Measurements from ENCODE around the gene CRAT. TPM values are rescaled to one million over a fixed set of nuclear protein-coding genes. Genes with fewer than 3 reads are reported as not detected.

Gene CRAT
- total and polyA plus RNA-seq, 2 experiments from 2014 or later = 4.6 to 9.9 TPM

DNA sequence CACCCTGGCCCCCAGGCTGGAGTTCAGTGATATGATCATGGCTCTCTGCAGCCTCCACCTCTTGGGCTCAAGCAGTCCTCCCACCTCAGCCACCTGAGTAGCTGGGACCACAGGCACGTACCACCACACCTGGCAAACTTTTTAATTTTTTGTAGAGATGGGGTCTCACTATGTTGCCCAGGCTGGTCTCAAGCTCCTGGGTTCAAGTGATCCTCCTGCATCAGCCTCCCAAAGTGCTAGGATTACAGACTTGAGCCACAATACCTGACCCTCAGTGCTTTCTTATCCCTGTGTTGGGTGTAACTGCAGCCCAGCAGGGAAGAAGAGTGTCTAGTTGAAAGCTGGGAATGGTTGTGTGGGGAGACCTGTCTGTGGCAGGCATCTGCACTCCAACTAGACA is 11.5 kb upstream of the CRAT start (continued):
- TF ChIP-seq CREB1 (CRISPR knock-in tag; IDR thresholded peaks at IDR 0.05; ENCODE audit: low read depth) = no peak
- TF ChIP-seq, protein P1, sequence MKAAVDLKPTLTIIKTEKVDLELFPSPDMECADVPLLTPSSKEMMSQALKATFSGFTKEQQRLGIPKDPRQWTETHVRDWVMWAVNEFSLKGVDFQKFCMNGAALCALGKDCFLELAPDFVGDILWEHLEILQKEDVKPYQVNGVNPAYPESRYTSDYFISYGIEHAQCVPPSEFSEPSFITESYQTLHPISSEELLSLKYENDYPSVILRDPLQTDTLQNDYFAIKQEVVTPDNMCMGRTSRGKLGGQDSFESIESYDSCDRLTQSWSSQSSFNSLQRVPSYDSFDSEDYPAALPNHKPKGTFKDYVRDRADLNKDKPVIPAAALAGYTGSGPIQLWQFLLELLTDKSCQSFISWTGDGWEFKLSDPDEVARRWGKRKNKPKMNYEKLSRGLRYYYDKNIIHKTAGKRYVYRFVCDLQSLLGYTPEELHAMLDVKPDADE (IDR thresholded peaks at IDR 0.05) = no peak
- no peak for TF ChIP-seq NANOG (IDR thresholded peaks at IDR 0.05; ENCODE audit: borderline replicate concordance)
- TF ChIP-seq, protein P2, sequence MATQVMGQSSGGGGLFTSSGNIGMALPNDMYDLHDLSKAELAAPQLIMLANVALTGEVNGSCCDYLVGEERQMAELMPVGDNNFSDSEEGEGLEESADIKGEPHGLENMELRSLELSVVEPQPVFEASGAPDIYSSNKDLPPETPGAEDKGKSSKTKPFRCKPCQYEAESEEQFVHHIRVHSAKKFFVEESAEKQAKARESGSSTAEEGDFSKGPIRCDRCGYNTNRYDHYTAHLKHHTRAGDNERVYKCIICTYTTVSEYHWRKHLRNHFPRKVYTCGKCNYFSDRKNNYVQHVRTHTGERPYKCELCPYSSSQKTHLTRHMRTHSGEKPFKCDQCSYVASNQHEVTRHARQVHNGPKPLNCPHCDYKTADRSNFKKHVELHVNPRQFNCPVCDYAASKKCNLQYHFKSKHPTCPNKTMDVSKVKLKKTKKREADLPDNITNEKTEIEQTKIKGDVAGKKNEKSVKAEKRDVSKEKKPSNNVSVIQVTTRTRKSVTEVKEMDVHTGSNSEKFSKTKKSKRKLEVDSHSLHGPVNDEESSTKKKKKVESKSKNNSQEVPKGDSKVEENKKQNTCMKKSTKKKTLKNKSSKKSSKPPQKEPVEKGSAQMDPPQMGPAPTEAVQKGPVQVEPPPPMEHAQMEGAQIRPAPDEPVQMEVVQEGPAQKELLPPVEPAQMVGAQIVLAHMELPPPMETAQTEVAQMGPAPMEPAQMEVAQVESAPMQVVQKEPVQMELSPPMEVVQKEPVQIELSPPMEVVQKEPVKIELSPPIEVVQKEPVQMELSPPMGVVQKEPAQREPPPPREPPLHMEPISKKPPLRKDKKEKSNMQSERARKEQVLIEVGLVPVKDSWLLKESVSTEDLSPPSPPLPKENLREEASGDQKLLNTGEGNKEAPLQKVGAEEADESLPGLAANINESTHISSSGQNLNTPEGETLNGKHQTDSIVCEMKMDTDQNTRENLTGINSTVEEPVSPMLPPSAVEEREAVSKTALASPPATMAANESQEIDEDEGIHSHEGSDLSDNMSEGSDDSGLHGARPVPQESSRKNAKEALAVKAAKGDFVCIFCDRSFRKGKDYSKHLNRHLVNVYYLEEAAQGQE (IDR thresholded peaks at IDR 0.05; ENCODE audit: unreplicated experiment) = no peak
- TF ChIP-seq, protein P3, sequence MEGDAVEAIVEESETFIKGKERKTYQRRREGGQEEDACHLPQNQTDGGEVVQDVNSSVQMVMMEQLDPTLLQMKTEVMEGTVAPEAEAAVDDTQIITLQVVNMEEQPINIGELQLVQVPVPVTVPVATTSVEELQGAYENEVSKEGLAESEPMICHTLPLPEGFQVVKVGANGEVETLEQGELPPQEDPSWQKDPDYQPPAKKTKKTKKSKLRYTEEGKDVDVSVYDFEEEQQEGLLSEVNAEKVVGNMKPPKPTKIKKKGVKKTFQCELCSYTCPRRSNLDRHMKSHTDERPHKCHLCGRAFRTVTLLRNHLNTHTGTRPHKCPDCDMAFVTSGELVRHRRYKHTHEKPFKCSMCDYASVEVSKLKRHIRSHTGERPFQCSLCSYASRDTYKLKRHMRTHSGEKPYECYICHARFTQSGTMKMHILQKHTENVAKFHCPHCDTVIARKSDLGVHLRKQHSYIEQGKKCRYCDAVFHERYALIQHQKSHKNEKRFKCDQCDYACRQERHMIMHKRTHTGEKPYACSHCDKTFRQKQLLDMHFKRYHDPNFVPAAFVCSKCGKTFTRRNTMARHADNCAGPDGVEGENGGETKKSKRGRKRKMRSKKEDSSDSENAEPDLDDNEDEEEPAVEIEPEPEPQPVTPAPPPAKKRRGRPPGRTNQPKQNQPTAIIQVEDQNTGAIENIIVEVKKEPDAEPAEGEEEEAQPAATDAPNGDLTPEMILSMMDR (conservative IDR thresholded peaks at IDR 0.05; ENCODE audit: low read depth in 2 of 2) = no peak
- no peak for TF ChIP-seq STAT1 (IDR thresholded peaks at IDR 0.05; ENCODE audit: unreplicated experiment)
- no peak for TF ChIP-seq ZNF114 (CRISPR knock-in tag; IDR thresholded peaks at IDR 0.05)
- TF ChIP-seq EZH2 (IDR thresholded peaks at IDR 0.05; ENCODE audit: low read depth, unreplicated experiment) = no peak
- no peak for TF ChIP-seq ZNF331 (CRISPR knock-in tag; IDR thresholded peaks at IDR 0.05; ENCODE audit: low read depth)

DNA sequence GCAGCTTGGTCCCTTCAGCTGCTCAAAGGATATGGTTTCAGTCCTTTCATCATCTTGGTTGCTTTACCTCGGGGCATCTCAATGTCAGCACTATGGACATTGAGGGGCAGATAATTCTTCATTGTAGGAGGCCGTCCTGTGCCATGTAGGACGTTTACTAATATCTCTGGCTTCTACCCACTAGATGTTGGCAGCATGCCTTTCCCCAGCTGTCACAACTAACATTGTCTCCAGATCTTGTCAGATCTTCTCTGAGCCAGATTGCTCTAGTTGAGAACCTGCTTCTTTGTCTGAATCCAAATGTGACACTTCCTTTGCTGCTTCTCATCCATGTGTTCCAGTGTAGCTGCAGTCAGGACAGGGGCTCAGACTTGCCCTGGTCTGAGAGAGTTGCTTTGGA is 10.9 kb upstream of the CRAT start:
- H3K4me1 ChIP-seq (ENCODE audit: insufficient read depth) = peaks cover 4% of the 10 kb centered on the region; the same call in 1 of the 2 replicates
- Mint-ChIP-seq H3K27me3 (ENCODE audit: insufficient read depth, low read depth, poor library complexity) (peaks cover 4% of the 10 kb centered on the region), H3K36me3 (ENCODE audit: low read depth) (peaks cover 59% of the 10 kb centered on the region), H3K27ac (no peak overlapping the region), H3K9me3 (no peaks in the 10 kb centered on the region), H3K4me1 (peaks cover 4% of the 10 kb centered on the region), H3K4me3 (no peak overlapping the region)
- no peaks in the 10 kb centered on the region for H3K9me2 ChIP-seq (ENCODE audit: insufficient read depth)
- H3K79me2 ChIP-seq (replicated peaks; ENCODE audit: insufficient read depth) = peaks cover 47% of the 10 kb centered on the region
- no peaks in the 10 kb centered on the region for H3K27me3 ChIP-seq (ENCODE audit: insufficient read depth)
- ATAC-seq (no peak), DNase-seq (ENCODE audit: low spot score) (no peak)
- H3K27ac ChIP-seq (ENCODE audit: low read depth) = no peak overlapping the region
- H3K36me3 ChIP-seq (ENCODE audit: insufficient read depth) = peaks cover 9% of the 10 kb centered on the region
- peaks cover 8% of the 10 kb centered on the region for H4K20me1 ChIP-seq (replicated peaks; ENCODE audit: insufficient read depth)
- H3K4me2 ChIP-seq = no peak overlapping the region
- no peak overlapping the region for H2AFZ ChIP-seq
- no peaks in the 10 kb centered on the region; the same call in 1 of the 2 replicates for H3F3A ChIP-seq (replicated peaks; ENCODE audit: low read depth)
- H3K4me3 ChIP-seq = no peak overlapping the region
- TF ChIP-seq, protein P2 (IDR thresholded peaks at IDR 0.05; ENCODE audit: unreplicated experiment) = no peak
- TF ChIP-seq, protein P3 (conservative IDR thresholded peaks at IDR 0.05; ENCODE audit: low read depth in 2 of 2) = no peak
- TF ChIP-seq NANOG (IDR thresholded peaks at IDR 0.05; ENCODE audit: borderline replicate concordance) (no peak), CREB1 (CRISPR knock-in tag; IDR thresholded peaks at IDR 0.05; ENCODE audit: low read depth) (no peak), ZNF114 (CRISPR knock-in tag; IDR thresholded peaks at IDR 0.05) (no peak), ZNF331 (CRISPR knock-in tag; IDR thresholded peaks at IDR 0.05; ENCODE audit: low read depth) (no peak), POLR2AphosphoS5 (IDR thresholded peaks at IDR 0.05; ENCODE audit: low read depth) (no peak), JUNB (IDR thresholded peaks at IDR 0.05; ENCODE audit: unreplicated experiment) (no peak), EZH2 (IDR thresholded peaks at IDR 0.05; ENCODE audit: low read depth, unreplicated experiment) (no peak)
- TF ChIP-seq, protein P1 (IDR thresholded peaks at IDR 0.05) = no peak

Measured in GM23338 (cell line).